Measurements from ENCODE around the gene CORO7.
"Not testable (repeated sequence)": the region's sequence is repeated elsewhere in the genome, so short reads cannot be mapped to it uniquely, and the experiment has no call there.

Gene CORO7

GRCh38 chr16:4349332-4349731 lies 67.1 kb downstream of the CORO7 start:
- DNase-seq: no peak

DNA sequence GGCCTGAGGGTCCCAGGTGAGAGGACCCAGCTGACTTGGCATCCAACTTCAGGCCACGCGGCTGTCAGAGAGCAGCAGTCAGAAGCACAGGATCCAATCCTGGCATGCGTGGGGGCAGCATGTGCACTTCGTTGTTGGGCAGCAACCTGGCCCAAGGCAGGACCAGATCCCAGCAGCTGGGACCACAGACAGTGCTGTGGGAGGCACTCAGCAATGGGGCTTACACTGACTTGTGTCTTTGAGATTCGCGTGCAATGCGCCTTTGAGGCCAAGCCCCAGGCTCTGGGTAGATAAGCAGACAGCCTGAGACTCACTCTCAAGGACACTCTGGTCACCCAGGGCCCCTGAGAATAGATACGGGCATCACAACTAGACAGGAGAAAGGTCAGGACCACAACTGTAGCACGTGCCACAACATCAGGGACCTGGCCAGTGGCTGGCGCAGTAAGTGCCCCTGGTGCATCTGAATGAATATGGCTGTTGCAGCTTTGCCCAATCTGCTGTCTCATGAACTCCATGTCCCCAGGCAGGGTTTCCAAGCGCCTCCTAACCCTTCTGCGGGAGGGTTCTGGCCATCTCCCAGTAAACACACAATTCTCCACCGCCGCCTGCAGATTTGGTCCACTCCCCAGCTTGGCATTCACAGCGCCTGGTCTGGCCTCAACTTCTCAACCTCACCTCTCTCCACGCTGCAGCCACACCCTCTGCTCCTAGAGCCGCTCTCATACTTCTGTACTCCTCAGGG lies 68.5 kb downstream of the CORO7 start:
- no peak for DNase-seq

GRCh38 chr16:4347010-4347409 lies 69.4 kb downstream of the CORO7 start:
- no peak for DNase-seq

GRCh38 chr16:4345836-4346781 lies 70.3 kb downstream of the CORO7 start:
- DNase-seq: no peak

- no peak for DNase-seq
Measured at GRCh38 chr16:4344983-4345835, 71.2 kb downstream of the CORO7 start.

DNA sequence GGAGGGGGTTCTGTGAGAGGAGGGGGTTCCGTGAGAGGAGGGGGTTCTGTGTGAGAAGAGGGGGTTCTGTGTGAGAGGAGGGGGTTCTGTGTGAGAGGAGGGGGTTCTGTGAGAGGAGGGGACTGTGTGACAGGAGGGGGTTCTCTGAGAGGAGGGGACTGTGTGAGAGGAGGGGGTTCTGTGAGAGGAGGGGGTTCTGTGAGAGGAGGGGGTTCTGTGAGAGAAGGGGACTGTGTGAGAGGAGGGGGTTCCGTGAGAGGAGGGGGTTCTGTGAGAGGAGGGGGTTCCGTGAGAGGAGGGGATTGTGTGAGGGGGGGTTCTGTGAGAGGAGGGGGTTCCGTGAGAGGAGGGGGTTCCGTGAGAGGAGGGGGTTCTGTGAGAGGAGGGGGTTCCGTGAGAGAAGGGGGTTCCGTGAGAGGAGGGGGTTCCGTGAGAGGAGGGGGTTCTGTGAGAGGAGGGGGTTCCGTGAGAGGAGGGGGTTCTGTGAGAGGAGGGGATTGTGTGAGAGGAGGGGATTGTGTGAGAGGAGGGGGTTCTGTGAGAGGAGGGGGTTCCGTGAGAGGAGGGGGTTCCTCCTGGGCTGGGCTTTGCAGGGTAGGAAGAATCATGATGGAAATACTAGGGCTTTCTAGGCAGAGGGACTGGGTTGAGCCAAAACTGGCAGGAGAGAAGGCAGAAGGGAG lies 72.0 kb downstream of the CORO7 start:
- DNase-seq: not testable (repeated sequence)

GRCh38 chr16:4342866-4343744 lies 73.3 kb downstream of the CORO7 start:
- DNase-seq: no peak

GRCh38 chr16:4341250-4341649 lies 75.1 kb downstream of the CORO7 start:
- DNase-seq: no peak

GRCh38 chr16:4340443-4340842 lies 76.0 kb downstream of the CORO7 start:
- DNase-seq: no peak

DNA sequence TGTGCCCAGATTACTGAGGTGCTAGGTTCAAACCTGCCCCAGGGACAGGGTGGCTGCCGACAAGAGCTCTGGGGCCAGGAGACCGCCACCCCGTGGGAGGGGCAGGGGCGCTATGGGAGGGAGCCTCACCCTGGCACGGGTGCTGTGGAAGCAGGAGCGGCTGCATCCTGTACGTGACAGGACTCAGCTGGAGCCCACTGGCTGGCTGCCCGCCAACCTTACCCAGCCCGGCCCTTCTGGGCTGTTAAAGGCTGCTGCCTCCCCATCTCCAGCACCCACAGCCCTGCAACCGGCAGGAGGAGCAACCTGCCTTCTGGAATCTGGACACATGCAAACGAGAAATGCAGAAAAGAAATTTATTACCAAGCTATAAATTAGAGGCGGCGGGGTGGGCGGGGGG lies 76.5 kb downstream of the CORO7 start:
- DNase-seq: no peak

DNA sequence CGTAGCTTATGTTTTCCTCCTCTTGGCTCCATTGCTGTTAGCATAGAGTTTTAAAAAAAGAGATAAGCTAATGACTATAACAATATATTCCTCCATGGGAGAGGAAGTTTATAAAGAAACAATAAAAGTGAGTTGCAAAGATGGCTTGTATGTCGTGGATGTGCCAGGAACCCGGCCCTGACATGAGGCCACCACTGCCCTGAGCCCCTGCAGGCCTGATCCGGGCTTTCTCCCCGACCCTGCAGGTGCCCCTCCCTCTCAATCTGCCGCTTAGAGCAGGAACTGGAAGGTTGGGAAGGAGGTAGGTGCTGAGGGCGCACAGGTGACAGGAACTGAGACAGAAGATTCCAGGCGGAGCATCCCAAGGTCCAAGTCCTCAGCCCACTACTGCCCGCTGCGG lies 76.9 kb downstream of the CORO7 start:
- DNase-seq: no peak

GRCh38 chr16:4338712-4339299 lies 77.6 kb downstream of the CORO7 start:
- no peak for DNase-seq

DNA sequence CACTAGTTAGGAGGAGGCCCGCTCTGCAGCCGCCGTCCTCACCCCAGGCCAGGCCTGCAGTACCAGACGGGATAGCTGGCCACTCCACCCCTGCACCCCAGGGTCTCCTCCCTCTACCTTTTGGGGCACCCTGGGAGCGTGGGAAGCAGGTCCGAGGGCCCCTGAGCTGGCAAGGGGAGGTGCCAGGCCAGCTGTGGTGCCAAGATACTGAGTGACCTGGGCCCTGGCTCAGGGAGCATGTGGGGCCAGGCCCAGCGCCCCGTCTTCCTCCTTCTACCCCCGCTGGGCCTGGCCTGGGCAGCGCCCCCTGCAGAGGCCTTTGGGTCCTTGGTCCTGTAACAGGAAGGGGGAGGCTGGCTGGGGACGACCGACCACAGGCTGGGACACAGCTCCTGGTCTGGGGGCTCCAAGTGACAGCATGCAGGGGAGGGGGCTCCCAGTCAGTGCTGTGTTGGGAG lies 78.2 kb downstream of the CORO7 start:
- no peak for DNase-seq

DNA sequence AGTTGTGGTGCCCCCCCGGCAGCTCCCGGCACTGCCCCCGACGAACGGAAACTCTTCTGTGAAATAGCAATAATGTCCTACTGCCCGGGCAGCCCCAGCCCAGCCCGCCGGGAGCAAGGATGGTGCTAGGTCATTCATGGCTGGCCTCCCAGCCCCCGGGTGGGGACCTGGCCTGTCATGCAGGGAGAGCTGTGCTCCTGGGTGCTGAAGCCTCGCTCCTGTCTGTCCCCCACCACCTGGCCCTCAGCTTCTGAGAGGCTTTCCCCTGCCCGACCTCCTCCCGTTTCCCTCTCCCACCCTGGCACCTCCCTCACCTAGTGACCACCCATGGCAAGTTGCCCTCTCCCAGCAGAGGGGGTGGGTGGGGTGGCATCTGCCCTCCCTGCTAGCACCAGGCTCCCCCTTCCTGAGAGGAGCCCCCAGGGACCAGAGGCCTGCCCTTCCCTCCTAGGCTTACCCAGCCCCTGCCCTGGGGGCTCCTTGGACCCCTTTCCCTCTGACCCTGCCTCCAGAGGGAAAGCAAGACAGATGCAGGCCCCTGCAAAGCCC lies 78.8 kb downstream of the CORO7 start:
- DNase-seq: no peak

DNA sequence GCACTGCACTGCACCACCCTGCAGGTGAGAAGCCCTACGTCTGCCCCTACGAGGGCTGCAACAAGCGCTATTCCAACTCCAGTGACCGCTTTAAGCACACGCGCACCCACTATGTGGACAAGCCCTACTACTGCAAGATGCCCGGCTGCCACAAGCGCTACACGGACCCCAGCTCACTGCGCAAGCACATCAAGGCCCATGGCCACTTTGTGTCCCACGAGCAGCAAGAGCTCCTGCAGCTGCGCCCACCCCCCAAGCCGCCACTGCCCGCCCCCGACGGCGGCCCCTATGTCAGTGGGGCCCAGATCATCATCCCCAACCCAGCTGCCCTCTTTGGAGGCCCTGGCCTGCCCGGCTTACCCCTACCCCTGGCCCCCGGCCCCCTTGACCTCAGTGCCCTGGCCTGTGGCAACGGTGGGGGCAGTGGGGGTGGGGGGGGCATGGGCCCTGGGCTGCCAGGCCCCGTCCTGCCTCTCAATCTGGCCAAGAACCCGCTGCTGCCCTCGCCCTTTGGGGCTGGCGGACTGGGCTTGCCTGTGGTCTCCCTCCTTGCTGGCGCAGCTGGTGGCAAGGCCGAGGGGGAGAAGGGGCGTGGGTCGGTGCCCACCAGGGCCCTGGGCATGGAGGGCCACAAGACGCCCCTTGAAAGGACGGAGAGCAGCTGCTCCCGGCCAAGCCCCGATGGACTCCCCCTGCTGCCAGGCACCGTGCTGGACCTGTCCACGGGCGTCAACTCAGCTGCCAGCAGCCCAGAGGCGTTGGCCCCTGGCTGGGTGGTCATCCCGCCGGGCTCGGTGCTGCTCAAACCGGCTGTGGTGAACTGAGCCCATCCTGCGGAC lies 79.5 kb downstream of the CORO7 start:
- no peak for DNase-seq

DNA sequence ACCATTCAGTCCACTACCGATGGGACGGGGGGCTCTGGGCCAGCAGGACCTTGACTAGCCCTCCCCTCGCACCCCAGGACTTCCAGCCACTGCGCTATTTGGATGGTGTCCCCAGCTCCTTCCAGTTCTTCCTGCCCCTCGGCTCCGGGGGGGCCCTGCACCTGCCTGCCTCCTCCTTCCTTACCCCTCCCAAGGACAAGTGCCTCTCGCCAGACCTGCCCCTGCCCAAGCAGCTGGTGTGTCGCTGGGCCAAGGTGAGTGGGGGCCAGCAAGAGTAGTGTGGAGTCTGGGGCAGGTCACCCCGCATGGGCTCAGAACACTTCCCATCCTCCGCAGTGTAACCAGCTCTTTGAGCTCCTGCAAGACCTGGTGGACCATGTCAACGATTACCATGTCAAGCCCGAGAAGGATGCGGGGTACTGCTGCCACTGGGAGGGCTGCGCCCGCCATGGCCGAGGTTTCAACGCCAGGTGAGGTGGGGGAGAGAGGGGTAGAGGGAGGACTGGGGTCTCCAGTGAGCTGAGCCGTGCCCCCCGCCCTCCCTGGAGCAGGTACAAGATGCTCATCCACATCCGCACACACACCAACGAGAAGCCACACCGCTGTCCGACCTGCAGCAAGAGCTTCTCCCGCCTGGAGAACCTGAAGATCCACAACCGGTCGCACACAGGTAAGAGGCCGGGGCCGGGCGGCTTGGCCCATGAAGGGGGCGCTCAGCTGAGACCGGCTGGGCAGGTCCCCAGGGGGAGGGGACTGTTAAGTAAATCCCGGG lies 81.5 kb downstream of the CORO7 start:
- no peak for DNase-seq

DNA sequence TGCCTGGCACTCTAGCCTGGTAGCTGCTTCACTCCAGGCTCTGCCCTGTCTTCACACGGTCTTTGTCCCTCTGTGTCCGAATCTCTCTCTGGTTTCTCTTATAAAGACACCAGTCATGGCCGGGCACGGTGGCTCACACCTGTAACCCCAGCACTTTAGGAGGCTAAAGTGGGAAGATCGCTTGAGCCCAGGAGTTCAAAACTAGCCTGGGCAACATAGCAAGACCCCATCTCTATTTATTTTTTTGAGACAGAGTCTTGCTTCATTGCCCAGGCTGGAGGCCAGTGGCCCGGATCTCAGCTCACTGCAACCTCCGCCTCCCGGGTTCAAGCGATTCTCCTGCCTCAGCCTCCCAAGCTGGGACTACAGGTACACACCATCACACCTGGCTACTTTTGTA lies 82.7 kb downstream of the CORO7 start:
- not testable (repeated sequence) for DNase-seq

GRCh38 chr16:4333308-4333638 lies 83.1 kb downstream of the CORO7 start:
- DNase-seq: no peak

Measured in fibroblast of skin of right biceps (primary cell).